GM18951 (cell line): ENCODE measurements around the gene NPTXR.

Experiments
- POLR2A ChIP-seq: IDR thresholded peaks from 4 replicates; pipeline ENCODE4 v1.6.1; 2011; ENCODE audit warnings: mild to moderate bottlenecking; ENCODE audit not compliant: insufficient read length, insufficient read depth; ENCODE audit errors: extremely low read depth
- in situ Hi-C: fragments of 300-500 bp; cut with MboI; formaldehyde crosslinking; loops from one replicate; pipeline ENCODE4 v1.12.0; 2022; ENCODE audit warnings: low sequenced_read_pairs, mixed read lengths, inconsistent platforms; ENCODE audit not compliant: unreplicated experiment

The NPTXR gene

DNA sequence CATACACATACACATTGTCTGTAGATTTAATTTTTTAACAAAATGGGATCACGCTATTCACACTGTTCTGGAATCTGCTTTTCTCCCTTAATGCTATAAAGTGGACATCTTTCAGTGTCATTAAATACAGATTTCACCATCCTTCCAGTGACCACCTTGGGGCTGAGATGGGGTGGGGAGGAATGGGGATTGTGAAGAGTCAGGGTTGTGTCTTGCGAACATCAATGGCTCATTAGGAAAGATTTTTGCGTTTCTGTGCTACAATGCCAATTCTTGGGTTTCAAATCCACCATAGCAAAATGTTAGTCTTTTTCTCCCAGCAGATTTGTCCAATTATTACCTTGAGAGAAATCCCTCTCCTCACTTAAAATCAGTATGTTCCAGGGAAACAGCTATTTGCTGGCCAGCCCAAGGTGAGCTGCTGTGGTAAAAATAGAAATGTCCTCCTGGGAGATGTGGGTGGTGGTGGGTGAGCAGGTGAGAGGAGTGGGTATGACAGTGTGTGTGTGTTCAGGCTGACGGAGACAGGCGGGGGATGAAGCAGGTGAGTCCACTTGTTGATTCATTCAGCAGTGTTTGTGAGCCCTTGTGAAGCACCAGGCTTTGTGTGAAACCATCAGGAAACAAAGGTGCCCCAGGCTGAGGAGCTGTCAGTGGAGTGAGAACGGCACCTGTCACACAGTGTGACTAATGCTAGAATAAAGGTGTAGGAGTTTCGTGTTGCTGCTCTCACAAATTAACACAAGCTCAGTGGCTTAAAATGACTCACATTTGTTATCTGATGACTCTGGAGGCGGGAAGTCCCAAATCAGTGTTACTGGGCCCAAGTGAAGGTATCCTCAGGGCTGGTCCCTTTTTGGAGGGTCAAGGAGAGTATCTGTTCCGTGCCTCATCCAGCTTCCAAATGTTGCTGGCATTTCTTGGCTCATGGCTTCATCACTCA is 29.9 kb upstream of the NPTXR start:
- in situ Hi-C loops = loop anchor here (10.0 kb wide), 1 partner anchor 131 kb away; no protein-coding TSS in a partner anchor
- no peak for TF ChIP-seq POLR2A

- TF ChIP-seq POLR2A = no peak
- in situ Hi-C loops = loop anchor here (10.0 kb wide), 1 partner anchor 132 kb away; no protein-coding TSS in a partner anchor
These were observed 29.0 kb upstream of the NPTXR start for GRCh38 chr22:38872831-38873248.

DNA sequence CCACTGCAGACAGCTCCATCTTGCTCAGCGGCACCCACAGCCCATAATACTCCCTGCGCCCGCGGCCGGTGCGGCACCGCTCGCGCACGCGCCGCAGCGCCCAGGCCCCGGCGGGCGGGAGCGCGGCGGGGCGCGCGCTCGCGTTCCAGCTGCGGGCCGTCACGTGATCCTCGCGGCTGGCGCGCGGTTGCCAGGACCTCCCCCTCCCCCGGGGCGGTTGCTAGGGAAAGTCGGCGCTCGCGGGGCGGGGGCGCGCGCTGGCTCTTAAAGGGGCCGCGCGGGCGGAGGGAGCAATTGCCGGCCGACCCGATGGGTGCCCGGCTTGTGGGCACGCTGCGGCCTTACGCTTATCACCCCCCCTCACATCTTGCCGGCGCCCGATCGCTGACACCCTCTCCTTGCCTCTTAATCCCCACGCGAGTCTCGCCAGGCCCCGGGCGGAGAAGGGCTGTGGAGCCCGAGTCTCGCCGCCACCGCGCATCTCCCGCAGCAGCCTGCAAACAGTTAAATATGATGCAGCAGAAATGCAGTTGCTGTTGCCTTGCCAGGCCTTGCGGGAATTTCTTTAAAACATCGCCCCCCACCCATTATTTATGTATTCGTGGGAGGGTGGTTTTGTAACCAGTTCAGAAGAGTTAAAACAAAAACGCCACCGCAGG is 28.5 kb upstream of the NPTXR start, which contains the start of gene CBX6:
Gene CBX6 (minus strand): TSS at position 45 of the 659 bp plus-strand sequence. CDS start 26 bp downstream, at position 19.
- TF ChIP-seq POLR2A = peak; percentile 83
- in situ Hi-C loops = loop anchor here (10.0 kb wide), 1 partner anchor 132 kb away; no protein-coding TSS in a partner anchor

GRCh38 chr22:38871360-38872171 is 27.7 kb upstream of the NPTXR start:
- TF ChIP-seq POLR2A = no peak
- in situ Hi-C loops = loop anchor here (10.0 kb wide), 1 partner anchor 133 kb away; no protein-coding TSS in a partner anchor

DNA sequence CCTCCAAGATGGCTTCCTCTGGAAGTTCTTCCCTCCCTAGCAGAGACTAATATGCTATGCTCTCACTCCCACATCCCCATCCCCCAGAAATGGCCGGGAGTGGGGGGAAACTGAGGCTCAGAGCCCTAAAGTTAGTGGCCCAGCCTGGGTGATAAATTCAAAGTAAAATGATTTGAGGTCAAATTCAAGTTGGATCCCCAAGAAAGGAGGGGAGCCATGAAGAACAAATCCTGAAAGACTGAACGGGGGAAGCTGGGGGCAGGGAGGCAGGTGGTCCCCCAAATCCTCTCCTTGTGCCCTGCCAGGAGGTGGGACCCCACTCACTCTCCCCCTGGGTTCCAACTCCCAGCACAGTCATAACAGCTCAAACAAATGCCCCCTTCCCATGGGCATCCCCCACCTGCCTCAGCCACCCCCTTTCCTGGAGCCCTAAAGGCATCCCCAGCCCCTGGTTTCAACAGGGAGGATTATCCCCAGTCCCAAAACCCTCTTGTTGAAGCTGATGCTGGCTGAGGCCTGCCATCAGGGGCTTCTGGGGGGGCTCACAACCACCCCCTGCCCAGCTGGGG is 27.0 kb upstream of the NPTXR start:
- in situ Hi-C loops = loop anchor here (10.0 kb wide), 1 partner anchor 134 kb away; no protein-coding TSS in a partner anchor

GRCh38 chr22:38870312-38870741 is 26.5 kb upstream of the NPTXR start:
- in situ Hi-C loops = loop anchor here (10.0 kb wide), 1 partner anchor 134 kb away; no protein-coding TSS in a partner anchor
- no peak for TF ChIP-seq POLR2A

More for the DNA sequence above, 27.0 kb upstream of the NPTXR start:
- TF ChIP-seq POLR2A = no peak

DNA sequence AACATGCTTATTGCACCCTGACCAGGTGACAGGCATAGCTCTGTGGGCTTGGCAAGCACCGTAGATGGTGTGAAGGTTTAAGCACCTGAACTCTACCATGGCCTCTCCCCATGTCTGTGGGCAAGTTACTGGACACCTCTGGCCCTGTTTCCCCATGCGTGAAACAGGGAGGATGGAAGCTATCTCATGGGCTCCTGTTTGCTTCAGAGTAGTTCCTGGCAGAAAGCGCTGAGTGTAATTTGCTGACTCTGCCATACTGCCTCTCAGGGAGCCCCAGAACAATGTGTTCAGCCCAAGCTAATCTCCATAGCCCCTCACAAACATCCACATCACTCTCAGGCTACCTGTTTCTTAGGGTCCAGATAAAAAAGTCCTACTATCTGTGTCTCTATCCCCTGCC is 25.8 kb upstream of the NPTXR start:
- in situ Hi-C loops = loop anchor here (10.0 kb wide), 1 partner anchor 135 kb away; no protein-coding TSS in a partner anchor
- TF ChIP-seq POLR2A = peak; percentile 16

- in situ Hi-C loops = no loop called here
- TF ChIP-seq POLR2A = no peak
These were observed 25.1 kb upstream of the NPTXR start for GRCh38 chr22:38868886-38869381.

GRCh38 chr22:38868286-38868721 is 24.5 kb upstream of the NPTXR start:
- in situ Hi-C loops = no loop called here
- no peak for TF ChIP-seq POLR2A

DNA sequence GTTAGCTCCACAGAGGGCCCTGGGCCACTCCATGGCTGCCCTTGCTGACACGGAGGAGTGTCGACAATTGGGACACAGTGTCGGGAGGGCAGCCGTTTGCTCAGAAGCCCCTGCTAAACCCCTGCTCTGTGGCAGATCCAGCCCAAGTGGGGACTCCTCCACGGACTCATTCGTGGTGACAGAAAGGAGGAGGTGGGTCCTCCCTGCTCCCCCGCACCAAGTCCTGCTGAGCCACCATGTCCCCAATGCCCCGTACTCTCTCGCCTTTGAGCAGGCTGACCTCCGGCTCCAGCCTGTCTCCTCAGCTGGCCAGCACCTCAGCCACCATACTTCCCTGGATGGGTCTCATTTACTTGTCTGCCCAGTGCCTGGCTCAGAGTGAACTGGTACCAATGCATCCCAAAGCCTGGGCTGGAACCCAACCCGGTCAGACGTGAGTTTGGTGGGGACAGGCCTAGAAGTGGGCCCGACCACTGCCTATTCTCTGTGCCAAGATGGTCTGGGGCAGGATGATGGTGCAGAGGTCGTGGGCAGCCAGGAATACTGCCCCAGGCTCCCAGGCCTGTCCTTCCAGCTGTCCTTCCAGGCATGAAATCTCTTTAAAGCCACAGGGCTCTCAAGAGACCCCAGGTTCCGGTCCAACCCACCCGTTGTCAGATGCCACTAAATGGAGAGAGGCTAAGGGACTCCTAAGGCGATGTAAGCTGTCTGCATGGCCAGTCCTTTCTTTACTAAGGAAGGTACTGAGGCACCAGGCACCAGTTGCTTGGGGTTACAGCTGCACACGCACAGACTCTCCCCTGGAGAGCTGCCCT is 23.9 kb upstream of the NPTXR start:
- in situ Hi-C loops = no loop called here

GRCh38 chr22:38867124-38867455 is 23.3 kb upstream of the NPTXR start:
- no peak for TF ChIP-seq POLR2A
- in situ Hi-C loops = no loop called here

More for the DNA sequence above, 23.9 kb upstream of the NPTXR start:
- no peak for TF ChIP-seq POLR2A
